Measurements from ENCODE around the gene AGPAT2. TPM values are rescaled to one million over a fixed set of nuclear protein-coding genes. Genes with fewer than 3 reads are reported as not detected.

The AGPAT2 gene
- total RNA-seq, 1 donor from 2014 or later: 30.8 TPM

DNA sequence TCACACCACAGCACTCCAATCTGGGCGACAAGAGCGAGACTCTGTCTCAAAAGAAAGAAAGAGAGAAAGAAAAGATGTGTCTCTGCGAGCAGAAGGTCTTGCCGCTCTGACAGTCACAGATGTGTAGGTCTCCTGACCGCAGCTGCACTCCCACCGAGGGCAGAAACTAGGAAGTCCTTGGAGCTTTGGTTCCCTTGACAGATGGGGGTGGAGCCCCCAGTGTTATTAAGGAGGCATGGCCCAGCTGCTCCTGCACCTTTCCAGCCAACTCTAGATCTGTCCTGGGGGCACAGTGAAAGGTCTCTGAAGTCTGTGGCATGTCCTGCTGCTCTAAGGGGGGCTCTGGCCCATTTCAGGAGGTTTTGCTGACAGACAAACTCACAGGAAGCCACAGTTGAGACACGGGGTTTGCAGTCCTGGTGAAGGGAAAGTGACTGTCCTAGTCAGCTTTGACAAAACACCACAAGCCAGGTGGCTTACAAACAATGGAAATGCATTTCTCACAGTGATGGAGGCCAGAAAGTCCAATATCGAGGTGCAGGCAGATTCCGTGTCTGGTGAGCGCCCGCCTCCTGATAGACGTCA is 16.1 kb upstream of the AGPAT2 start:
- DNase-seq (ENCODE audit: low read depth): no peak
- no peaks in the 10 kb centered on the region for H3K4me1 Mint-ChIP-seq (ENCODE audit: low read depth, unreplicated experiment)
- Histone ChIP-seq H3K27me3 (ENCODE audit: insufficient read depth, low read length) (peaks cover 5% of the 10 kb centered on the region), H3K79me2 (ENCODE audit: insufficient read depth, low read length) (no peaks in the 10 kb centered on the region), H3K36me3 (ENCODE audit: insufficient read depth, low read length) (no peaks in the 10 kb centered on the region), H3K4me1 (ENCODE audit: insufficient read depth, low read length) (no peaks in the 10 kb centered on the region), H2AFZ (ENCODE audit: low read depth, low read length) (no peak overlapping the region), H3K9ac (ENCODE audit: low read length) (no peak overlapping the region), H3K9me3 (ENCODE audit: insufficient read depth, low read depth, low read length) (no peaks in the 10 kb centered on the region), H3K4me2 (ENCODE audit: low read length) (no peak overlapping the region), H4K20me1 (ENCODE audit: insufficient read depth, low read length) (no peaks in the 10 kb centered on the region), H3K4me3 (ENCODE audit: insufficient read depth, low read depth, low read length) (no peak overlapping the region), H3K27ac (ENCODE audit: low read depth, low read length) (no peak overlapping the region)
- no peaks in the 10 kb centered on the region for H3K36me3 Mint-ChIP-seq (ENCODE audit: low read depth, unreplicated experiment)
- no peak overlapping the region for H3K4me3 Mint-ChIP-seq (ENCODE audit: unreplicated experiment)
- peaks cover 17% of the 10 kb centered on the region for H3K27me3 Mint-ChIP-seq (ENCODE audit: low read depth, unreplicated experiment)
- TF ChIP-seq, protein P1, sequence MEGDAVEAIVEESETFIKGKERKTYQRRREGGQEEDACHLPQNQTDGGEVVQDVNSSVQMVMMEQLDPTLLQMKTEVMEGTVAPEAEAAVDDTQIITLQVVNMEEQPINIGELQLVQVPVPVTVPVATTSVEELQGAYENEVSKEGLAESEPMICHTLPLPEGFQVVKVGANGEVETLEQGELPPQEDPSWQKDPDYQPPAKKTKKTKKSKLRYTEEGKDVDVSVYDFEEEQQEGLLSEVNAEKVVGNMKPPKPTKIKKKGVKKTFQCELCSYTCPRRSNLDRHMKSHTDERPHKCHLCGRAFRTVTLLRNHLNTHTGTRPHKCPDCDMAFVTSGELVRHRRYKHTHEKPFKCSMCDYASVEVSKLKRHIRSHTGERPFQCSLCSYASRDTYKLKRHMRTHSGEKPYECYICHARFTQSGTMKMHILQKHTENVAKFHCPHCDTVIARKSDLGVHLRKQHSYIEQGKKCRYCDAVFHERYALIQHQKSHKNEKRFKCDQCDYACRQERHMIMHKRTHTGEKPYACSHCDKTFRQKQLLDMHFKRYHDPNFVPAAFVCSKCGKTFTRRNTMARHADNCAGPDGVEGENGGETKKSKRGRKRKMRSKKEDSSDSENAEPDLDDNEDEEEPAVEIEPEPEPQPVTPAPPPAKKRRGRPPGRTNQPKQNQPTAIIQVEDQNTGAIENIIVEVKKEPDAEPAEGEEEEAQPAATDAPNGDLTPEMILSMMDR (IDR thresholded peaks at IDR 0.05; ENCODE audit: insufficient read depth, low read depth, low read length): no peak
- no peak for TF ChIP-seq EZH2 (IDR thresholded peaks at IDR 0.05; ENCODE audit: insufficient read depth, low read length)
- no peak overlapping the region for H3K27ac Mint-ChIP-seq (ENCODE audit: unreplicated experiment)
- peaks cover 6% of the 10 kb centered on the region for H3K9me3 Mint-ChIP-seq (ENCODE audit: unreplicated experiment)
- FAIRE-seq: no peak

DNA sequence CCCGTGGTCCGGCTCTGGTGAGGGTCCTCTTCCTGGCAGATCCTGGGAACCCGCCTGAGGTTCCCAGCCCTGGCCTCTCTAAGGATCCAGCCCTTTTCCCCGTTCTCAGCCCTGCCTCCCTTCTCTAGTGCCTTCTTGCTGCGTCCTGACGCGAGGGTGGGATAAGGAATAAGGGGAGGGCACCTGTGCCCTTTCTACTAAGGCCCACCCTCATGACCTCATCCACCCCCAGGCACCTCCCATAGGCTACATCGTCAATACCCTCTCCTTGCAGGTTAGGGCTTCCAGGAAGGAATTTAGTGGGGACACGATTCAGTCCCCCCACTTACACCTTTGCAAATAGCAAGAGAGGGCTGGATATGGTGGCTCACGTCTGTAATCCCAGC is 14.4 kb upstream of the AGPAT2 start:
- Histone ChIP-seq H3K4me1 (ENCODE audit: insufficient read depth, low read length) (no peaks in the 10 kb centered on the region), H3K36me3 (ENCODE audit: insufficient read depth, low read length) (no peaks in the 10 kb centered on the region), H4K20me1 (ENCODE audit: insufficient read depth, low read length) (no peaks in the 10 kb centered on the region), H3K9me3 (ENCODE audit: insufficient read depth, low read depth, low read length) (no peaks in the 10 kb centered on the region), H3K4me3 (ENCODE audit: insufficient read depth, low read depth, low read length) (no peak overlapping the region), H3K27me3 (ENCODE audit: insufficient read depth, low read length) (peaks cover 5% of the 10 kb centered on the region), H3K79me2 (ENCODE audit: insufficient read depth, low read length) (no peaks in the 10 kb centered on the region), H3K9ac (ENCODE audit: low read length) (no peak overlapping the region), H3K4me2 (ENCODE audit: low read length) (no peak overlapping the region), H2AFZ (ENCODE audit: low read depth, low read length) (no peak overlapping the region), H3K27ac (ENCODE audit: low read depth, low read length) (no peak overlapping the region)
- Mint-ChIP-seq H3K36me3 (ENCODE audit: low read depth, unreplicated experiment) (no peaks in the 10 kb centered on the region), H3K9me3 (ENCODE audit: unreplicated experiment) (peaks cover 3% of the 10 kb centered on the region), H3K4me3 (ENCODE audit: unreplicated experiment) (no peak overlapping the region), H3K27ac (ENCODE audit: unreplicated experiment) (no peak overlapping the region), H3K4me1 (ENCODE audit: low read depth, unreplicated experiment) (peaks cover 3% of the 10 kb centered on the region), H3K27me3 (ENCODE audit: low read depth, unreplicated experiment) (peaks cover 17% of the 10 kb centered on the region)
- no peak for FAIRE-seq
- no peak for DNase-seq (ENCODE audit: low read depth)
- TF ChIP-seq EZH2 (IDR thresholded peaks at IDR 0.05; ENCODE audit: insufficient read depth, low read length): peak; percentile 3
- TF ChIP-seq, protein P1 (IDR thresholded peaks at IDR 0.05; ENCODE audit: insufficient read depth, low read depth, low read length): no peak

DNA sequence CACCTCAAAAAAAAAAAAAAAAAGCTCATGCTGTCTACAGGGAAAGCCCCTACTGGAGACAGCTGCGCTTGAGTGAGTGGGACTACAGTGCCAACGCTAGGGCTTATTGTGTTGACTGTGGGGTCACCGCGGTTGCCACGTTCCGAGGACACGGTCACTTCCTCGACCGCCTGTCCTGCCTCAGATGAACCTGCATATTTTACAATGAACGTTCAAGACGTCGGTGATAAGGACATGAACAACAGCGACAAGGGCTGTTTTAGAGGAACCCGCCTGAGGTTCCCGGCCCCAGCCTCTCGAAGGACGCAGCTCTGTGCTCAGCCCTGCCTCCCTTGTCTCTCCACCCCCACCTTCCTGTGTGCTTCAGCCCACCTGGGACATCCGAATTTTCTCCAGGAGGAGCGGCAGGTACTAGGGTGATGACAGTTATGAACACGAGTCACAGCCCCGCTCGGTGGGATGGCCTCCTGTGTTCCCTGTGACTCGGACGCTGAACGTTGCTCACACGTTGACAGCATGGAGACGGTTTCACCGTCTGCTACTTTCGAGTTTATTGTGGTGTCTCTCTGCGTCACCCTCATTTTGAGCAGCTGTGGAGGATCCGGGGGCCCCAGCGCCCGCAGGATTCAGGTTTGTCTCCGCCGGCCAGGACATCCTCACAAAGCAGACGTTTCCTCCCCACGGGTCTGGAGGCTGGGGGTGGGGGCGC is 13.9 kb upstream of the AGPAT2 start:
- Histone ChIP-seq H3K27me3 (ENCODE audit: insufficient read depth, low read length) (peaks cover 5% of the 10 kb centered on the region), H3K4me2 (ENCODE audit: low read length) (no peak overlapping the region), H3K9me3 (ENCODE audit: insufficient read depth, low read depth, low read length) (no peaks in the 10 kb centered on the region), H3K9ac (ENCODE audit: low read length) (no peak overlapping the region), H3K4me3 (ENCODE audit: insufficient read depth, low read depth, low read length) (no peak overlapping the region), H3K36me3 (ENCODE audit: insufficient read depth, low read length) (no peaks in the 10 kb centered on the region), H4K20me1 (ENCODE audit: insufficient read depth, low read length) (no peaks in the 10 kb centered on the region), H3K4me1 (ENCODE audit: insufficient read depth, low read length) (no peaks in the 10 kb centered on the region), H2AFZ (ENCODE audit: low read depth, low read length) (no peak overlapping the region), H3K79me2 (ENCODE audit: insufficient read depth, low read length) (no peaks in the 10 kb centered on the region), H3K27ac (ENCODE audit: low read depth, low read length) (no peak overlapping the region)
- FAIRE-seq (no peak), DNase-seq (ENCODE audit: low read depth) (no peak)
- Mint-ChIP-seq H3K9me3 (ENCODE audit: unreplicated experiment) (peaks cover 3% of the 10 kb centered on the region), H3K4me1 (ENCODE audit: low read depth, unreplicated experiment) (peaks cover 3% of the 10 kb centered on the region), H3K4me3 (ENCODE audit: unreplicated experiment) (no peak overlapping the region), H3K27ac (ENCODE audit: unreplicated experiment) (no peak overlapping the region), H3K27me3 (ENCODE audit: low read depth, unreplicated experiment) (peaks cover 16% of the 10 kb centered on the region), H3K36me3 (ENCODE audit: low read depth, unreplicated experiment) (no peaks in the 10 kb centered on the region)
- TF ChIP-seq, protein P1 (IDR thresholded peaks at IDR 0.05; ENCODE audit: insufficient read depth, low read depth, low read length): no peak
- peak; percentile 25 for TF ChIP-seq EZH2 (IDR thresholded peaks at IDR 0.05; ENCODE audit: insufficient read depth, low read length)
